Thyroid gland (tissue), 4 donors: ENCODE results near the gene BTBD2. TPM values are rescaled to one million over a fixed set of nuclear protein-coding genes. Genes with fewer than 3 reads are reported as not detected.

Source experiments
- DNase-seq, 2 donors: peaks; one replicate each; pipeline ENCODE4 v3.0.0-alpha.2; 2019
- H3K27ac ChIP-seq, 3 donors: fragments of 200-600 bp; sonication (generic); 1 replicate in 2 of 3; 2 replicates in 1 of 3; pipeline ENCODE4 v1.5.1; 2016 to 2019; ENCODE audit warnings: mild to moderate bottlenecking in 1 of 3, moderate library complexity in 1 of 3
- H3K27me3 ChIP-seq: fragments of 200-600 bp; sonication (generic); one replicate; pipeline ENCODE4 v1.5.1; 2019
- H3K36me3 ChIP-seq, 2 donors: fragments of 200-600 bp; sonication (generic); one replicate each; pipeline ENCODE4 v1.5.1; 2016 to 2019
- H3K4me1 ChIP-seq, 2 donors: fragments of 200-600 bp; sonication (generic); one replicate each; pipeline ENCODE4 v1.5.1; 2017 to 2019
- H3K4me3 ChIP-seq, 3 donors: fragments of 200-600 bp; sonication (generic); replicated peaks in 1 of 3; 1 replicate in 2 of 3; 2 replicates in 1 of 3; pipeline ENCODE4 v1.5.1; 2016; ENCODE audit warnings: mild to moderate bottlenecking in 1 of 3
- H3K9me3 ChIP-seq: fragments of 200-600 bp; sonication (generic); one replicate; pipeline ENCODE4 v1.5.1; 2017
- POLR2A ChIP-seq, 2 donors: fragments of 450-650 bp; IDR thresholded peaks; one replicate each; pipeline ENCODE4 v1.6.1; 2017; ENCODE audit warnings: antibody characterized with exemption in 2 of 2, mild to moderate bottlenecking in 2 of 2, moderate library complexity in 1 of 2
- WGBS, 2 donors: methylation state at CpG; one replicate each; pipeline ENCODE4 v1.1.5; 2017; 5-methylcytosine and 5-hydroxymethylcytosine counted together
- intact Hi-C: fragments of 100-400 bp; cut with DNase I; formaldehyde crosslinking; loops from one replicate; pipeline ENCODE4 v1.15.1; 2023
- total RNA-seq, 4 donors: library from RNA; depleted of rRNA; stranded (reverse); fragments of >200 nt; gene quantifications; one replicate each; pipeline ENCODE4 v1.2.3, GENCODE V29; 2016
- TF ChIP-seq, protein P1 (sequence below), 6 experiments: fragments of 200-600 bp in 3 of 6; fragments of 450-650 bp in 3 of 6; sonication (generic) in 3 of 6; IDR thresholded peaks; one replicate each; pipeline ENCODE4 v1.5.1; 2016 to 2019; ENCODE audit warnings: antibody characterized with exemption in 6 of 6, mild to moderate bottlenecking in 2 of 6, inconsistent platforms in 1 of 6, moderate library complexity in 1 of 6

Gene BTBD2
- total RNA-seq, 4 donors from 2014 or later, result 74.8 to 89.9 (median 76.2) TPM

DNA sequence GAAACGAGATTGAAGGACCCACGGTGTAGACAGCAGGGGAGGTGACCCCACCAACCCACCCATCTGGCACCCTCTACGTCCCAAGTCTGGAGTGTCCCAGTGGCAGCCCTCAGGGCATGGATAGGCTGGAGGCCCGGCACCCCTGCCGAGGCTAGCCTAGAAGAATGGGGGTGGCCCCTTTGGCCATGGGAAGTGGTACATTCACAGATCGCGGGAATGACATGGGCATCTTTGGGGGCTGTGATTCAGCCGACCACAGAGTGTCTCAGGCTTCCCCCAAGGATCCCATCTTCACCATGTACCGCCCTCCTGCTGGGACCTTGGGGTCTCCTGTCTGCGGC is 46.8 kb upstream of the BTBD2 start:
- H3K4me1 ChIP-seq, result peaks cover 32 to 42% of the 10 kb centered on the region in 2 donors
- H3K27me3 ChIP-seq, result no peaks in the 10 kb centered on the region
- TF ChIP-seq POLR2A (IDR thresholded peaks at IDR 0.05), result no peak
- TF ChIP-seq, protein P1, sequence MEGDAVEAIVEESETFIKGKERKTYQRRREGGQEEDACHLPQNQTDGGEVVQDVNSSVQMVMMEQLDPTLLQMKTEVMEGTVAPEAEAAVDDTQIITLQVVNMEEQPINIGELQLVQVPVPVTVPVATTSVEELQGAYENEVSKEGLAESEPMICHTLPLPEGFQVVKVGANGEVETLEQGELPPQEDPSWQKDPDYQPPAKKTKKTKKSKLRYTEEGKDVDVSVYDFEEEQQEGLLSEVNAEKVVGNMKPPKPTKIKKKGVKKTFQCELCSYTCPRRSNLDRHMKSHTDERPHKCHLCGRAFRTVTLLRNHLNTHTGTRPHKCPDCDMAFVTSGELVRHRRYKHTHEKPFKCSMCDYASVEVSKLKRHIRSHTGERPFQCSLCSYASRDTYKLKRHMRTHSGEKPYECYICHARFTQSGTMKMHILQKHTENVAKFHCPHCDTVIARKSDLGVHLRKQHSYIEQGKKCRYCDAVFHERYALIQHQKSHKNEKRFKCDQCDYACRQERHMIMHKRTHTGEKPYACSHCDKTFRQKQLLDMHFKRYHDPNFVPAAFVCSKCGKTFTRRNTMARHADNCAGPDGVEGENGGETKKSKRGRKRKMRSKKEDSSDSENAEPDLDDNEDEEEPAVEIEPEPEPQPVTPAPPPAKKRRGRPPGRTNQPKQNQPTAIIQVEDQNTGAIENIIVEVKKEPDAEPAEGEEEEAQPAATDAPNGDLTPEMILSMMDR (IDR thresholded peaks at IDR 0.05), result no peak
- WGBS, 2 donors, result 71 to 76% methylated on average over 4 to 8 of the region's 10 CpGs
- H3K4me3 ChIP-seq, result no peak overlapping the region
- peak overlapping the region in 2 of 3 donors; percentile 96 to 100 for H3K27ac ChIP-seq
- no peaks in the 10 kb centered on the region for H3K9me3 ChIP-seq
- DNase-seq, result no peak
- intact Hi-C loops, result no loop called here
- no peaks in the 10 kb centered on the region for H3K36me3 ChIP-seq

GRCh38 chr19:2061495-2062388 is 46.2 kb upstream of the BTBD2 start:
- intact Hi-C loops, result no loop called here
- H3K4me3 ChIP-seq, result peak overlapping the region in 2 of 3 donors; percentile 73 to 81
- DNase-seq, result peak; percentile 100
- 2 to 5% methylated on average over 22 to 33 of the region's 50 CpGs for WGBS, 2 donors
- no peaks in the 10 kb centered on the region for H3K9me3 ChIP-seq
- H3K4me1 ChIP-seq, result peaks cover 32 to 48% of the 10 kb centered on the region in 2 donors
- peak overlapping the region; percentile 96 to 100 (median 100) for H3K27ac ChIP-seq
- H3K36me3 ChIP-seq, result no peaks in the 10 kb centered on the region
- H3K27me3 ChIP-seq, result no peaks in the 10 kb centered on the region
- peak in 1 of 2 donors; percentile 7 for TF ChIP-seq POLR2A (IDR thresholded peaks at IDR 0.05)
- TF ChIP-seq, protein P1 (IDR thresholded peaks at IDR 0.05), result peak in 1 of 6 experiments; percentile 20

DNA sequence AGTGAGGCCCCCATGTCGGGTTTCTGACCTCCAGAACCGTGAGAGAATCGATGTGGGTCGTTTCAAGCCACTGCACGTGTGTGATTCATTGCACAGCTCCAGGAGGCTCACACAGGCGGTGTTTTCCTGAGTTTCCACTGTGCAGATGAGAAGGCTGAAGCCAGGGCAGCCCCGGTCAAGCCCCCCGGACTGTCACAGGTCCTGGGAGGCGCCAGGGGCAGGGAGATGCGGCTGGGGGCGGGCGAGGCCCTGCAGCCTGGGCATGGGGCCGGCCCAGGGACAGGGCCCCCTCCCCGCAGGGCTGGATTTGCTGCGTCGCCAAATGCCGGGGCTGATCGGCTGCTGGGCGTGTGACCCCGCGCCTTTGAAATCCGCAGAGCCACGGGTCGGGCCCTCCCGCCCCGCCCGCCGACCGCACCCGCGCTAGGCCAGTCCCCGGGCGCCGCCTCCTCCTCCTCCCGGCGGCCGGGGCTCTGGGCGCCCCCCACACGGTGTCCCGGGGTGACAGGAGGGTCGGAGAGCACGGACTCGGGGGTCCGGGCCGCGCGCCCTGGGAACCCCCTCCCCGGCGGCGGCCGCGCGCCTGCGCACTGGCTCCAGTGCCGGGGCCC is 45.5 kb upstream of the BTBD2 start:
- H3K27ac ChIP-seq, result peak overlapping the region; percentile 96 to 100 (median 100)
- intact Hi-C loops, result no loop called here
- peak overlapping the region; percentile 29 to 81 (median 73) for H3K4me3 ChIP-seq
- no peaks in the 10 kb centered on the region for H3K27me3 ChIP-seq
- 0% methylated on average over 6 of the region's 55 CpGs; no CpG with 5 or more reads in 1 of the 2 donors for WGBS, 2 donors
- peaks cover 37 to 55% of the 10 kb centered on the region in 2 donors for H3K4me1 ChIP-seq
- TF ChIP-seq POLR2A (IDR thresholded peaks at IDR 0.05), result peak; percentile 88 to 99
- TF ChIP-seq, protein P1 (IDR thresholded peaks at IDR 0.05), result no peak
- no peaks in the 10 kb centered on the region for H3K36me3 ChIP-seq
- H3K9me3 ChIP-seq, result no peaks in the 10 kb centered on the region
- peak; percentile 54 to 56 for DNase-seq

DNA sequence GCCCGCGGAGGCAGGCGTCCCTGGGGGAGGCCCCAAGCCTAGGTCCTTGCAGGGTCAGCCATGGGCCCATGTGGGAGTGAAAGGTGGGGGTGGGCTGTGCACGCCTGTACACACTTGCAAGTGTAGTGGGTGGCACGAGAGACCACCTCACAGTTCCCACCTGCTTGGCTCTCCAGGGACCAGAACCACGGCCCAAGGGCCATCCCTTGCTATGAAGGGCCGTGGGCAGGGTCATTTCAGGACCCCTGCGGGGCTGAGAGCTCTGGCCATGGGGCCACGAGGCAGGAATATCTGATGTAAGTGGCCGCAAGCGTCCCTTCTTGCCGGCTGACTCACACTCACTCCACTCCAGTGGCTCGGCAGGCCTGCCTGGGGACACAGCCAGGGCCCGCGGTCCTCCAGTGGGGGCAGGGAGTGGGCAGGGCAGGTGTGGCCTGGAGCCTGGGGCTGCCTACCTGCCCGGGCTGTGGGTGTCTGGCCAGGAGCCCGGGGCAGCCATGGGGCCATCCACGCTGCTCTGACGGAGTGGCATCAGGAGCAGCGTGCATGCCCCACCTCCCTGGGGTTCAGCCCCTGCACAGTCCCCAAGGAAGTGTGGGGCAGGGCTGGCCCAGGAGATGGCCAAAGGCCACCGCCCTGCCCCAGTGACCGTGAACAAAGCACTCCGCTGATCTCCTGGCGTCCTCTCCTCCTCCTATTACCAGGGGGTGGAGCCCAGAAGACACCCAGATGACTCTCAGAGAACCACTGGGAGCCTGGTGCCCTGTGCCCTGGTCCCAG is 44.1 kb upstream of the BTBD2 start:
- intact Hi-C loops, result no loop called here
- no peak overlapping the region for H3K4me3 ChIP-seq
- WGBS, 2 donors, result 24 to 40% methylated on average over 13 to 17 of the region's 24 CpGs
- H3K27ac ChIP-seq, result peak overlapping the region; percentile 96 to 100 (median 100)
- no peaks in the 10 kb centered on the region for H3K36me3 ChIP-seq
- peak; percentile 98 for DNase-seq
- peaks cover 44 to 68% of the 10 kb centered on the region in 2 donors for H3K4me1 ChIP-seq
- no peaks in the 10 kb centered on the region for H3K27me3 ChIP-seq
- TF ChIP-seq, protein P1 (IDR thresholded peaks at IDR 0.05), result no peak
- TF ChIP-seq POLR2A (IDR thresholded peaks at IDR 0.05), result peak; percentile 27 to 81
- no peaks in the 10 kb centered on the region for H3K9me3 ChIP-seq
